Suprapubic skin (tissue), 4 donors: ENCODE data around the gene ZNF655.

Source experiments
- EP300 ChIP-seq: sonication (generic); formaldehyde crosslinking; IDR thresholded peaks from one replicate; pipeline ENCODE4 v1.6.1; 2017; ENCODE audit warnings: antibody characterized with exemption
- POLR2A ChIP-seq, 2 donors: fragments of 450-650 bp; IDR thresholded peaks; one replicate each; pipeline ENCODE4 v1.6.1; 2017; ENCODE audit warnings: antibody characterized with exemption in 2 of 2, mild to moderate bottlenecking in 2 of 2, moderate library complexity in 2 of 2
- POLR2AphosphoS5 ChIP-seq, 3 donors: sonication (generic); formaldehyde crosslinking; IDR thresholded peaks; one replicate each; pipeline ENCODE4 v1.6.1; 2017; ENCODE audit warnings: antibody characterized with exemption in 3 of 3
- TF ChIP-seq, protein P1 (sequence below), 2 donors: fragments of 200-600 bp in 1 of 2; fragments of 450-650 bp in 1 of 2; sonication (generic) in 1 of 2; IDR thresholded peaks; one replicate each; pipeline ENCODE4 v1.5.1; 2016 to 2019; ENCODE audit warnings: antibody characterized with exemption in 2 of 2, mild to moderate bottlenecking in 1 of 2, moderate library complexity in 1 of 2

- TF ChIP-seq, protein P1, sequence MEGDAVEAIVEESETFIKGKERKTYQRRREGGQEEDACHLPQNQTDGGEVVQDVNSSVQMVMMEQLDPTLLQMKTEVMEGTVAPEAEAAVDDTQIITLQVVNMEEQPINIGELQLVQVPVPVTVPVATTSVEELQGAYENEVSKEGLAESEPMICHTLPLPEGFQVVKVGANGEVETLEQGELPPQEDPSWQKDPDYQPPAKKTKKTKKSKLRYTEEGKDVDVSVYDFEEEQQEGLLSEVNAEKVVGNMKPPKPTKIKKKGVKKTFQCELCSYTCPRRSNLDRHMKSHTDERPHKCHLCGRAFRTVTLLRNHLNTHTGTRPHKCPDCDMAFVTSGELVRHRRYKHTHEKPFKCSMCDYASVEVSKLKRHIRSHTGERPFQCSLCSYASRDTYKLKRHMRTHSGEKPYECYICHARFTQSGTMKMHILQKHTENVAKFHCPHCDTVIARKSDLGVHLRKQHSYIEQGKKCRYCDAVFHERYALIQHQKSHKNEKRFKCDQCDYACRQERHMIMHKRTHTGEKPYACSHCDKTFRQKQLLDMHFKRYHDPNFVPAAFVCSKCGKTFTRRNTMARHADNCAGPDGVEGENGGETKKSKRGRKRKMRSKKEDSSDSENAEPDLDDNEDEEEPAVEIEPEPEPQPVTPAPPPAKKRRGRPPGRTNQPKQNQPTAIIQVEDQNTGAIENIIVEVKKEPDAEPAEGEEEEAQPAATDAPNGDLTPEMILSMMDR (IDR thresholded peaks at IDR 0.05): no peak
- no peak for TF ChIP-seq POLR2A (IDR thresholded peaks at IDR 0.05)
- no peak for TF ChIP-seq POLR2AphosphoS5 (IDR thresholded peaks at IDR 0.05)
- no peak for TF ChIP-seq EP300
These were observed 30.4 kb downstream of the ZNF655 start for GRCh38 chr7:99588868-99589267.
